Activated CD8-positive, alpha-beta T cell treated with anti-CD3 and anti-CD28 coated beads for 36 hours (primary cell): Measurements from ENCODE around the gene STAB1. TPM values are rescaled to one million over a fixed set of nuclear protein-coding genes. Genes with fewer than 3 reads are reported as not detected.
A peak's percentile ranks its signal among the peaks of the same experiment; 100 is the strongest.

Experiments
- ATAC-seq: fragments of 200-7000 bp; cut with Tn5 transposase; one replicate; pipeline ENCODE4 v1.10.0; 2021; ENCODE audit warnings: mild to moderate bottlenecking, moderate library complexity
- CTCF ChIA-PET: fragments of 350-600 bp; sonication (Branson Sonifier 250); formaldehyde crosslinking; loops from one replicate; lab custom pipeline; 2021; ENCODE audit warnings: antibody characterized with exemption; lab: Charles Lee
- POLR2A ChIA-PET: fragments of 350-600 bp; sonication (Branson Sonifier 250); formaldehyde crosslinking; loops from one replicate; lab custom pipeline; 2021; ENCODE audit warnings: antibody characterized with exemption; lab: Charles Lee
- DNase-seq: peaks from one replicate; pipeline ENCODE4 v3.0.0-alpha.2; 2020
- H3K27ac Mint-ChIP-seq: one replicate; pipeline ENCODE4 v1.8.0; 2021; ENCODE audit warnings: mild to moderate bottlenecking, mixed read lengths
- H3K27me3 Mint-ChIP-seq: one replicate; pipeline ENCODE4 v1.8.0; 2021; ENCODE audit warnings: mixed read lengths
- H3K36me3 Mint-ChIP-seq: one replicate; pipeline ENCODE4 v1.8.0; 2021; ENCODE audit warnings: low read depth, mixed read lengths
- H3K4me1 Mint-ChIP-seq: one replicate; pipeline ENCODE4 v1.8.0; 2021; ENCODE audit warnings: low read depth, mixed read lengths
- H3K4me3 Mint-ChIP-seq: one replicate; pipeline ENCODE4 v1.8.0; 2021; ENCODE audit warnings: mild to moderate bottlenecking, moderate library complexity, mixed read lengths
- H3K9me3 Mint-ChIP-seq: one replicate; pipeline ENCODE4 v1.8.0; 2021; ENCODE audit warnings: mixed read lengths
- intact Hi-C: fragments of 100-400 bp; cut with micrococcal nuclease; formaldehyde crosslinking; loops from one replicate; pipeline ENCODE4 v1.10.0; 2022
- total RNA-seq, 2 experiments: library from RNA; stranded (reverse); gene quantifications; one replicate each; pipeline ENCODE4 v1.2.3, GENCODE V29; 2021
- TF ChIP-seq, protein P1 (sequence below): fragments of 200-600 bp; IDR thresholded peaks from one replicate; pipeline ENCODE4 v1.8.0; 2022; ENCODE audit warnings: antibody characterized with exemption, mild to moderate bottlenecking

STAB1 gene
- total RNA-seq, 2 experiments from 2014 or later: 0.09 to 0.20 TPM

DNA sequence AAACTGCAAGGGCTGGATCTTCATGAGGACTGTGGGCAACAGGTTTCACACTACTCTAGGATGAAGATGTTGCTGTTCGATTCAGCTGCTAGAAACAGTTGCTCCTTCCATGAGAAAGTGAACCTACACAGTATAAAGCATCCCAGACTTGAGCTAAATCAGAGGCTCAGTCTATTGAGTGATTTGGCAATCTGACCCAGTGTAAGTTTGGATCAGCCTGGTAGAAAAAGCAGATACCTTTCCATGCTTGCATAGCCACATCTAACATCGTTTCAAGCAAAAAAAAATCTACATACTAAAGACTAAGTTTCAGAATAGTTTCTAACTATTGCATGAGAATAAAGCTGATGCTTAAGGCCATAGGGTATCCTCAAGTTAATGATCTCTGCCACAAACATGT is 45.9 kb downstream of the STAB1 start:
- H3K4me3 Mint-ChIP-seq: no peak overlapping the region
- CTCF ChIA-PET: interaction anchor here (0.9 kb wide), 1 partner anchor 10 kb away, joined by 3 read pairs; no protein-coding TSS in a partner anchor
- ATAC-seq: no peak

DNA sequence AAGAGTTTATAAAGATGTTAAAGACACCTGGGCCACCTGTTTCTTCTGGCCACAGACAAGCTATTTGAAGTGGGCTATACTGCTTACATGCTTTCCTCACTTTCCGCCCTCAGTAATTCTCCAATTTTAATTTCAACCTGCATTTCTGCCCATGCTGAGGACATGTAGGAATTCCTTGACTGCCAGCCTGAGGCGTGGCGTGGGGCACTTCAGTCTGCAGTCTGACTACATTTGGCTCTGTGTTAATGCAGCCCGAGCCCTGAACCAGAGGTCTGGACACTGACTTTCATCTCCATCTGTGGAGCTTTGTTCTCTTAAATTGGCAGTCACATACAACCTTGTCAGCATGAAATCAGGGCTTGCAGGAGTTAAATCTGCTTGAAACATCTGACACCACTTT is 49.8 kb downstream of the STAB1 start:
- ChIA-PET CTCF (interaction anchor here (1.1 kb wide), 1 partner anchor 324 kb away, joined by 3 read pairs; no protein-coding TSS in a partner anchor), POLR2A (interaction anchor here (0.6 kb wide), 1 partner anchor 227 kb away, joined by 3 read pairs; no protein-coding TSS in a partner anchor)
- no peak overlapping the region for H3K4me3 Mint-ChIP-seq
- TF ChIP-seq, protein P1, sequence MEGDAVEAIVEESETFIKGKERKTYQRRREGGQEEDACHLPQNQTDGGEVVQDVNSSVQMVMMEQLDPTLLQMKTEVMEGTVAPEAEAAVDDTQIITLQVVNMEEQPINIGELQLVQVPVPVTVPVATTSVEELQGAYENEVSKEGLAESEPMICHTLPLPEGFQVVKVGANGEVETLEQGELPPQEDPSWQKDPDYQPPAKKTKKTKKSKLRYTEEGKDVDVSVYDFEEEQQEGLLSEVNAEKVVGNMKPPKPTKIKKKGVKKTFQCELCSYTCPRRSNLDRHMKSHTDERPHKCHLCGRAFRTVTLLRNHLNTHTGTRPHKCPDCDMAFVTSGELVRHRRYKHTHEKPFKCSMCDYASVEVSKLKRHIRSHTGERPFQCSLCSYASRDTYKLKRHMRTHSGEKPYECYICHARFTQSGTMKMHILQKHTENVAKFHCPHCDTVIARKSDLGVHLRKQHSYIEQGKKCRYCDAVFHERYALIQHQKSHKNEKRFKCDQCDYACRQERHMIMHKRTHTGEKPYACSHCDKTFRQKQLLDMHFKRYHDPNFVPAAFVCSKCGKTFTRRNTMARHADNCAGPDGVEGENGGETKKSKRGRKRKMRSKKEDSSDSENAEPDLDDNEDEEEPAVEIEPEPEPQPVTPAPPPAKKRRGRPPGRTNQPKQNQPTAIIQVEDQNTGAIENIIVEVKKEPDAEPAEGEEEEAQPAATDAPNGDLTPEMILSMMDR: no peak
- DNase-seq (no peak), ATAC-seq (no peak)
- H3K27ac Mint-ChIP-seq: peak overlapping the region; percentile 35
- intact Hi-C loops: no loop called here
- no peaks in the 10 kb centered on the region for H3K27me3 Mint-ChIP-seq
- H3K36me3 Mint-ChIP-seq: peaks cover 32% of the 10 kb centered on the region
- H3K4me1 Mint-ChIP-seq: peaks cover 13% of the 10 kb centered on the region
- H3K9me3 Mint-ChIP-seq: no peaks in the 10 kb centered on the region

More for the DNA sequence above, 45.9 kb downstream of the STAB1 start:
- intact Hi-C loops: no loop called here
- no peak for DNase-seq
- Mint-ChIP-seq H3K27ac (no peak overlapping the region), H3K36me3 (peaks cover 42% of the 10 kb centered on the region), H3K27me3 (no peaks in the 10 kb centered on the region), H3K4me1 (peaks cover 35% of the 10 kb centered on the region), H3K9me3 (no peaks in the 10 kb centered on the region)
- POLR2A ChIA-PET: no interaction called here
- TF ChIP-seq, protein P1: no peak

DNA sequence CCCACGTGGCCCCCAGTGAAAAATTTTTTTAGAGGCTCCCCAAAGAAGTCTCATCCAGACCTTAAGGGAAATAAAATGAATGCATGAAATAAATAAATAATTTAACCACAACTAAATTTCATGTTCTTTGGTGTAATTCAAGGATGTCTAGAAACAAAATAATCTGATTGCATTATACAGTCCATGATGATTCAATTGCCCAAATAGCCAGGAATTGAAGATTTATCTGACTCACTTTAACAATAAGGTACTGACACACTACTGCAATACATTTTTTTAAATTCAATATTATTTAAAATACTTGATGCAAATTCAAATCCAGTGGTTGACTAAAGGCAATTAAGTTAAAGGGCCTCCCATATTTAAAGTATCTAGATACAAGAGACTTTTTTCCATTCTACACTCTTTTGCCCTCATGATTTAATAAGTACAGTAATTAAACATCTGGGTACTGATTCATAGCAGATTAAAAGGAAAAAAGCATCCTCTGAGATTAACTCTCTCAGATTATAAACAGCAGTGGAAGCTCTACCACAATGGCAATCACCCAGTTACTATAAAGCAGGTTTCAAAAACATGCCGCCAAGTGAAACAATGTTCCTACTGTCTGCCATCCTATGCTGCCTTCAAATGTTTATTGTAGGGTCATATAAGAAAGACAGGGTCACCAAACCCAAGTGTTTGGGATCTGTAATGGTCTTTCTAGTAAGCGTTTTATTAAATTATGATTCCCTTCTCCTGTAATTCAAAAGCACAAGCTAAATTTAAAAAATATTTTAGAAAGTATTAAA is 51.2 kb downstream of the STAB1 start:
- intact Hi-C loops: no loop called here
- peaks cover 28% of the 10 kb centered on the region for H3K36me3 Mint-ChIP-seq
- POLR2A ChIA-PET: no interaction called here
- ATAC-seq: no peak
- H3K27ac Mint-ChIP-seq: no peak overlapping the region
- TF ChIP-seq, protein P1: no peak
- H3K9me3 Mint-ChIP-seq: no peaks in the 10 kb centered on the region
- CTCF ChIA-PET: interaction anchor here (1.3 kb wide), 1 partner anchor 74 kb away, joined by 4 read pairs; no protein-coding TSS in a partner anchor
- no peak overlapping the region for H3K4me3 Mint-ChIP-seq
- no peak for DNase-seq
- no peaks in the 10 kb centered on the region for H3K27me3 Mint-ChIP-seq
- peaks cover 2% of the 10 kb centered on the region for H3K4me1 Mint-ChIP-seq

DNA sequence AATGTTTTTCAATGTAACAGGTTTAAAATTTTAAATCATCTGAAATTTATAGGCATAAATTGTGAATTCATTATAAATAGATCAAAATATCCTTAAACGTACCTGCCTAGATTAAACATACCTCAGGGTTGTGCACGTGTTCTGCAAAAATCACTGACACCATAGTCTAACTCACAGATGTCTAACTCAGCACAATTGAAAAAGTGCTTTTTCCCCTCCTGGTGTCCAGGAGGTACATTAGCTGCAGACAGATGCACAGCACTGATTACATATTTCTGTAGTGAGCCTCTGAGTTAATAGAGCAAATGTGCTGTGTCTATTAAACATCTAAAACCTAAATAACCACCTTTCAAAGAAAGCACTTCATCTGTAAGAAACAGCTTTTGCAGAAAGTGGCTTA is 52.0 kb downstream of the STAB1 start:
- TF ChIP-seq, protein P1: no peak
- Mint-ChIP-seq H3K36me3 (peaks cover 24% of the 10 kb centered on the region), H3K4me1 (peaks cover 2% of the 10 kb centered on the region), H3K27ac (no peak overlapping the region), H3K9me3 (no peaks in the 10 kb centered on the region), H3K4me3 (no peak overlapping the region), H3K27me3 (no peaks in the 10 kb centered on the region)
- intact Hi-C loops: no loop called here
- no peak for ATAC-seq
- no peak for DNase-seq
- CTCF ChIA-PET: interaction anchor here (1.3 kb wide), 1 partner anchor 75 kb away, joined by 4 read pairs; no protein-coding TSS in a partner anchor
- POLR2A ChIA-PET: no interaction called here

DNA sequence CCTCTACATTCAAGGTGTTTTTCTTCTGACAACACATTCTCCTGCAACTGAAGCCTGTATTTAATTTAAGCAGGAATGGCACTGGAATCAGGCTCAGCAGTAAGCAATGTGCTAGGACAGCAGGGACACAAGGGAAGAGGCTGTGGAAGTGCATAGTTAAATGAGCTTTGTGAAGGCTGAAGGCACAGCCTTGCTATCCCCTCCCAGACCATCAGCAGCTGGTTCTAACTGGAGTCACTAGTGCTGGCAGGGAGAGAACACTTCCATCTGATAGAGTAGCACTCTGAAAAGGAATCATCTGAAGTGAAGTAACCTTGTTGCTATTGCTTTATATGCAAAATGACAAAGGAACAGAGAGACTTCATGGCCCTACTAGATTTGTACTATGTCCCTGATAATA is 56.0 kb downstream of the STAB1 start:
- ChIA-PET POLR2A (interaction anchor here (0.8 kb wide), 1 partner anchor 8 kb away, joined by 3 read pairs; no protein-coding TSS in a partner anchor), CTCF (interaction anchor here (1.1 to 1.4 kb wide), 3 partner anchors 10 to 12 kb away, joined by 3 to 4 read pairs (median 3); no protein-coding TSS in a partner anchor)
- H3K27ac Mint-ChIP-seq: no peak overlapping the region
- intact Hi-C loops: no loop called here
- no peaks in the 10 kb centered on the region for H3K27me3 Mint-ChIP-seq
- peaks cover 23% of the 10 kb centered on the region for H3K36me3 Mint-ChIP-seq
- no peak overlapping the region for H3K4me3 Mint-ChIP-seq
- H3K9me3 Mint-ChIP-seq: no peaks in the 10 kb centered on the region
- H3K4me1 Mint-ChIP-seq: peaks cover 7% of the 10 kb centered on the region
- no peak for DNase-seq
- no peak for ATAC-seq
- TF ChIP-seq, protein P1: no peak
